WTC11 (cell line): ENCODE data around the gene AFAP1L1.

ENCODE experiments used
- ATF2 ChIP-seq: sonication (generic); formaldehyde crosslinking; IDR thresholded peaks from 2 replicates; pipeline ENCODE4 v1.8.1; 2022; ENCODE audit warnings: low read depth, missing genetic modification reagents, borderline replicate concordance
- ATF3 ChIP-seq: sonication (generic); formaldehyde crosslinking; conservative IDR thresholded peaks from 2 replicates; pipeline ENCODE4 v1.8.1; 2022; ENCODE audit warnings: mild to moderate bottlenecking, missing genetic modification reagents
- CTCF ChIP-seq: fragments of 200-600 bp; IDR thresholded peaks from 2 replicates; pipeline ENCODE4 v1.8.0; 2022; ENCODE audit warnings: antibody characterized with exemption
- E2F1 ChIP-seq: sonication (generic); formaldehyde crosslinking; IDR thresholded peaks from 2 replicates; pipeline ENCODE4 v1.8.0; 2022; ENCODE audit warnings: mild to moderate bottlenecking, missing genetic modification reagents
- MAX ChIP-seq: sonication (generic); formaldehyde crosslinking; IDR thresholded peaks from 2 replicates; pipeline ENCODE4 v1.8.0; 2022; ENCODE audit warnings: mild to moderate bottlenecking, missing genetic modification reagents
- MXD4 ChIP-seq: fragments of 250-450 bp; sonication (Bioruptor Pico); IDR thresholded peaks from 2 replicates; pipeline ENCODE4 v1.8.0; 2021; ENCODE audit warnings: mild to moderate bottlenecking, moderate library complexity, borderline replicate concordance
- NR1H2 ChIP-seq: sonication (generic); formaldehyde crosslinking; IDR thresholded peaks from 2 replicates; pipeline ENCODE4 v1.9.0; 2021; ENCODE audit warnings: mild to moderate bottlenecking, moderate library complexity, missing genetic modification reagents
- PRDM15 ChIP-seq: sonication (generic); formaldehyde crosslinking; IDR thresholded peaks from 2 replicates; pipeline ENCODE4 v1.8.0; 2022; ENCODE audit warnings: missing genetic modification reagents
- SP1 ChIP-seq: sonication (generic); formaldehyde crosslinking; conservative IDR thresholded peaks from 2 replicates; pipeline ENCODE4 v1.8.1; 2022; ENCODE audit warnings: missing genetic modification reagents
- TEAD1 ChIP-seq: sonication (generic); formaldehyde crosslinking; IDR thresholded peaks from 2 replicates; pipeline ENCODE4 v1.8.0; 2022; ENCODE audit warnings: mild to moderate bottlenecking, missing genetic modification reagents
- ZBTB21 ChIP-seq: sonication (generic); formaldehyde crosslinking; IDR thresholded peaks from 2 replicates; pipeline ENCODE4 v1.8.1; 2023; ENCODE audit warnings: mild to moderate bottlenecking, missing genetic modification reagents, borderline replicate concordance
- ZBTB43 ChIP-seq: sonication (generic); formaldehyde crosslinking; IDR thresholded peaks from 2 replicates; pipeline ENCODE4 v1.8.1; 2023; ENCODE audit warnings: mild to moderate bottlenecking, missing genetic modification reagents
- ZNF281 ChIP-seq: sonication (generic); formaldehyde crosslinking; IDR thresholded peaks from 2 replicates; pipeline ENCODE4 v1.8.0; 2023; ENCODE audit warnings: mild to moderate bottlenecking, missing genetic modification reagents

- TF ChIP-seq E2F1 (CRISPR knock-in tag) (no peak), MAX (CRISPR knock-in tag) (no peak; the same call in none of the 2 replicates), CTCF (peak; percentile 65; the same call in 1 of the 2 replicates), NR1H2 (no peak), TEAD1 (CRISPR knock-in tag) (no peak), ZBTB21 (CRISPR knock-in tag) (no peak), ZBTB43 (CRISPR knock-in tag) (no peak), ZNF281 (CRISPR knock-in tag) (no peak), ATF2 (CRISPR knock-in tag) (no peak), PRDM15 (no peak), MXD4 (CRISPR knock-in tag) (no peak), ATF3 (CRISPR knock-in tag) (no peak), SP1 (CRISPR knock-in tag) (no peak)
These were observed 95.8 kb downstream of the AFAP1L1 start for GRCh38 chr5:149367249-149367971.
